ENCODE results near the gene PEDS1.

DNA sequence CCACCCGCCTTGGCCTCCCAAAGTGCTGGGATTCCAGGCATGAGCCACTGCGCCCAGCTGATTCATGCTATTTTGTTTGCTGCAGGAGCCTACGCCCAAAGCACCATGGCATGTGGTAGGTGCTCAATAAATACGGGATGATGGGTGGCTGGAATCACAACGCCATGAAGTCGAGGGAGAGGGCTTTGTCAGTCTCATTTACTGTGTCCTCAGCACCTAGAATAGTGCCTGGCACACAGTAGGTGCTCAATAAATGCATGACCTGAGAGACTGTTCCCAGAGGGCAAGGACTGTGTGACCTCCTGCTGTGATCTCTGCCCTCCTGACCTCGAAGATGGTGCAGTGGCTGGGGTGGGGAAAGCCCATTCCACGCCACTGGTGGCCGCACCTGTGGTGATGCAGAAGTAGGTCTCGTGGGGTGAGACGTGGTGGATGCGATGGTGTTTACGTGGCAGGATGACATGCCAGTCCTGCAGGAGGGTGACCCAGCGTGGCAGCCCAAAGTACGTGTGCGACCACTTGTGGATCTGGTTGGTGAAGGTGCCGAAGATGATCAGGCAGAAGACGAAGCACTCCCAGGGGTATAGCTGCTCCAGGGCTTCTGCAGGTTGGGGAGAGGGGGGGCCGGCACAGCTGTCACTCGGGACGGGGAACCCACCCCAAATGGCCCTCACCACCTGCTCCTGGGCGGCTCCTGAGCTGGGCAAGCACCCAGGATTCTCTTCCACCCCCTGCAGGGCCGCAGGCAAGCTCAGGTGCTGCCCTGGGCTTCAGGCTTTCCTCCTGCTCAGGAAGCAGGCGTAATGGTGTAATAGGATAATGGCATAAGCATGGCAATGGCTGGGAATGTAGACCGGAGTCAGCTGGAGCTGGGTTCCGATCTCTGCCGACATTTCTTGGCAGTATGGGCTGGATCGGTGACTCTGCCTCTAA is 25.7 kb downstream of the PEDS1 start:
- TF ChIP-seq POLR2AphosphoS5 (IDR thresholded peaks at IDR 0.05): no peak
- TF ChIP-seq, protein P1, sequence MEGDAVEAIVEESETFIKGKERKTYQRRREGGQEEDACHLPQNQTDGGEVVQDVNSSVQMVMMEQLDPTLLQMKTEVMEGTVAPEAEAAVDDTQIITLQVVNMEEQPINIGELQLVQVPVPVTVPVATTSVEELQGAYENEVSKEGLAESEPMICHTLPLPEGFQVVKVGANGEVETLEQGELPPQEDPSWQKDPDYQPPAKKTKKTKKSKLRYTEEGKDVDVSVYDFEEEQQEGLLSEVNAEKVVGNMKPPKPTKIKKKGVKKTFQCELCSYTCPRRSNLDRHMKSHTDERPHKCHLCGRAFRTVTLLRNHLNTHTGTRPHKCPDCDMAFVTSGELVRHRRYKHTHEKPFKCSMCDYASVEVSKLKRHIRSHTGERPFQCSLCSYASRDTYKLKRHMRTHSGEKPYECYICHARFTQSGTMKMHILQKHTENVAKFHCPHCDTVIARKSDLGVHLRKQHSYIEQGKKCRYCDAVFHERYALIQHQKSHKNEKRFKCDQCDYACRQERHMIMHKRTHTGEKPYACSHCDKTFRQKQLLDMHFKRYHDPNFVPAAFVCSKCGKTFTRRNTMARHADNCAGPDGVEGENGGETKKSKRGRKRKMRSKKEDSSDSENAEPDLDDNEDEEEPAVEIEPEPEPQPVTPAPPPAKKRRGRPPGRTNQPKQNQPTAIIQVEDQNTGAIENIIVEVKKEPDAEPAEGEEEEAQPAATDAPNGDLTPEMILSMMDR (IDR thresholded peaks at IDR 0.05): no peak
- no peak for TF ChIP-seq POLR2A (IDR thresholded peaks at IDR 0.05)
